Ramos (cell line): ENCODE data around the gene FAM20C.

Experiments
- in situ Hi-C: fragments of 300-500 bp; cut with MboI; formaldehyde crosslinking; loops from one replicate; pipeline ENCODE4 v1.14.3; 2022; ENCODE audit warnings: low sequenced_read_pairs; ENCODE audit not compliant: unreplicated experiment

The FAM20C gene

DNA sequence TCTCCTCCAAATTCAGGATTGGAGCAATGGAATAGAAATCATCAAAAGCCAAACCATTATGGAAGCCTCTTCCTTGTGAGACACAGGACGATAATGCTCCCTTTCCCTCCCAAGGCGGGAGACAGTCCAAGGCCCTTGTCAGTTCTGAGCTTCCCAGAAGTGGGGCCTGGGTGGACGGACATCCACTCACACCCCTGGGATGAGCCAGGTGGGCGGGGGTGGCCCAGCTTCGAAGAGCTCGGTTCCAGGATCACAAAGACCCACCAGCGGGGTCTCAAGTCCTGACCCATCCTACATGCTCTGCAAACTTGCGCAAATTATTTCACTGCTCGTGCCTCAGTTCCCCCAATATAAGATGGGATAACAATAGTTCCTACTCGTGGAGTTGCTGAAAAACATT, 87.5 kb downstream of the FAM20C start:
- in situ Hi-C loops, result no loop called here

GRCh38 chr7:280461-280860, 88.1 kb downstream of the FAM20C start:
- in situ Hi-C loops, result no loop called here

DNA sequence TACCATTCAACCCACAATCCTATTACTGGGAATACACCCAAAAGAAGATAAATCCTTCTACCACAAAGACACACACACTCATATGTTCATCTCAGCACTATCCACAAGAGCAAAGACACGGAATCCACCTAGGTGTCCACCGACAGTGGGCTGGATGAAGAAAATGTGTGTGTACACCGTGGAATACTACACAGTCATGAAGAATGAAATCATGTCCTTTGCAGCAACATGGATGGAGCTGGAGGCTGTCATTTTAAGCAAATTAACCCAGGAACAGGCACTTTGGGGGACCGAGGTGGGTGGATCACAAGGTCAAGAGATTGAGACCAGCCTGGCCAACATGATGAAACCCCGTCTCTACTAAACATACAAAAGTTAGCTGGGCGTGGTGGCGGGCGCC, 89.3 kb downstream of the FAM20C start:
- in situ Hi-C loops, result no loop called here

GRCh38 chr7:282621-283020, 90.2 kb downstream of the FAM20C start:
- in situ Hi-C loops, result no loop called here

DNA sequence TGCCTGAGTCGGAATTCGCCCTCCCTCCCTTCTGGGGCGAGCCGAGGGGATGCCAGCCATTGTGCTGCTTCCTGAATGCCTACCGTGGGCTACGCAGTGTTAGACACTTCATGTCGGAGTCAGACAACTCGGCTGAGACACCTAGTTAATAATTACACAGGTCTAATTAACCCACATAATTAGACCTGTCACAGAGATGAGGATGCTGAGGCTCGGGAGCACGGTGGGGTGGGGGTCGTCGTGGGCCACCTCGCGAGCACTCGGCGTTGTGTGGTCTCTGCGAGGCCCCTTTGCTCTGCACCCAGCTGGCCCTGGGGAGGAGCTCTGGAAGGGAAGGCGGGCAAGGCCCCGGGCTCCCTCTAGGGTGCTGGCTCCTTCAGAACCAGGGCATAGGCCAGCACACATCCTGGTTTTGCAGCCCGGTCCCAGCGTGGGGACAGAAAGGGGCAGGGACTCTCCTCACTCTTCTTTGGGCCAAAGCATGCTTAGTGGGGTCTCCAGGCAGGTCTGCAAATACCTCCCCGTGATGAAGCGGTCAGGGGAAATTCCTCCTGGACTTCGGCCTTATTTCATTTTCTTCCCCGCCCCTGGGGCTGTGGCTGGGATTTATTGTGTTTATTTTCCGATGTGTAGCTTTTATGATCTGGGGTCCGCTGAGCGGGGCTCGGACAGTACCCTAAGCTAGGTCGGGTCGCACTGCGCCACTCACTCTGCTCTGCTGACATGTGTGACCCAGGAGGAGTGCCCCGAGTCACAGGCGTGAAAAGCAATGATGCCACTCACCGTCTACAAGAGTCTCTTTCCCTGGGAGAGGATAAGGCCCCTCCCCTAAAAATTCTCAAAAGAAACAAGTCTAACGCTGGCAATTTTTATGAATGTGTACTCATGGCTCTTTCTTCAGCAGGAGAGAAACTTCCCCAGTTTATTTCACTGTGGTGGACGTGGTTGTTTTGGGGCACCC, 92.7 kb downstream of the FAM20C start:
- in situ Hi-C loops, result no loop called here

- in situ Hi-C loops, result no loop called here
Observed at GRCh38 chr7:285731-286130, 93.4 kb downstream of the FAM20C start.

DNA sequence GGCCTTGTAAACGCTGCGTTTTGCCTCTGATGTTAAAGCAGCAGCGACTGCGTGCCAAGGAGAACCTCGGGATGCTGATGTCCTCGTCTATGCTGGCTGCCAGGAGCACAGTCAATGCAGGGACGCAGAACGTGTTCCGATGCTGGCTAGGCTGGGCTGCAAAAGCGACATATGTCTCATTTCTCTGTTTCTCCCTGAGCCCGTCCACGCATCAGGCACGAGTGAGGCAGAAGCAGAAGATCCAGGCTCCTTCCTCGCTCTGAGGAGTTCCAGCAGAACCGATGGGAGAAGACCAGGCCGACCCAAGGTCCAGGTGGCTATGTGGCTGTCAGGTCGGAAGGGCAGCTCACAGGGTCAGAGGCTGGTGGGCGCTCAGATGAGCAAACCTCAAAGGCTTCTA, 93.9 kb downstream of the FAM20C start:
- in situ Hi-C loops, result no loop called here

- in situ Hi-C loops, result no loop called here
Observed at GRCh38 chr7:288671-289101, 96.3 kb downstream of the FAM20C start.

DNA sequence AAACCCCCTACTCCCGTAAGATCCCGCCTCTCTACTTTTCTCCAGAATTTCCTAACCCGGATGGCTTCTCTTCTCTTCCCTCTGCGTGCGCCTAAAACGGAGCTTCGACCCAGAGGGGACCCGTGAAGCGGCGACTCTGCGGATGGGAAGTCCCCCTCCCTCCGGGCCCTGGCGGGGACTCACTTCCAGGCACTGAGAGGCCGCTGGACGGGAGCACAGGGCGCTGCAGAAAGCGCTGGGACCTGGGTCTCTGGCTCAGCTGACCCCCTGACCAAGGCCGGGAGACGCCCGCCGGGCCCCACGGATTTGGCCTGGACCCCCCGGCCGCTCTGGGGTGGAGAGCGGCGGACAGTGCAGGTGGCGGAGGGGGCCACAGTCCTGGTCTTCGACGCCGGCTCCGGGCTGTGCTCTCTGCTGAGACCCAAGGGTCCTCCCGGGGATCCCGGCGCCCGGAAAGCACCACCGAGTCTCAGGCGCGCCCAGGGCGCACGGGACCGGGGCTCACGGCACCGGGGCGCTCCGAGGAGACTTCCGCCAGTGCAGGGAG, 96.9 kb downstream of the FAM20C start:
- in situ Hi-C loops, result no loop called here

- in situ Hi-C loops, result no loop called here
Observed at GRCh38 chr7:289756-290553, 97.6 kb downstream of the FAM20C start, which contains the start of gene FOXL3. Gene FOXL3 (plus strand): TSS chr7:290170. CDS start chr7:290170, 0 bp downstream.

DNA sequence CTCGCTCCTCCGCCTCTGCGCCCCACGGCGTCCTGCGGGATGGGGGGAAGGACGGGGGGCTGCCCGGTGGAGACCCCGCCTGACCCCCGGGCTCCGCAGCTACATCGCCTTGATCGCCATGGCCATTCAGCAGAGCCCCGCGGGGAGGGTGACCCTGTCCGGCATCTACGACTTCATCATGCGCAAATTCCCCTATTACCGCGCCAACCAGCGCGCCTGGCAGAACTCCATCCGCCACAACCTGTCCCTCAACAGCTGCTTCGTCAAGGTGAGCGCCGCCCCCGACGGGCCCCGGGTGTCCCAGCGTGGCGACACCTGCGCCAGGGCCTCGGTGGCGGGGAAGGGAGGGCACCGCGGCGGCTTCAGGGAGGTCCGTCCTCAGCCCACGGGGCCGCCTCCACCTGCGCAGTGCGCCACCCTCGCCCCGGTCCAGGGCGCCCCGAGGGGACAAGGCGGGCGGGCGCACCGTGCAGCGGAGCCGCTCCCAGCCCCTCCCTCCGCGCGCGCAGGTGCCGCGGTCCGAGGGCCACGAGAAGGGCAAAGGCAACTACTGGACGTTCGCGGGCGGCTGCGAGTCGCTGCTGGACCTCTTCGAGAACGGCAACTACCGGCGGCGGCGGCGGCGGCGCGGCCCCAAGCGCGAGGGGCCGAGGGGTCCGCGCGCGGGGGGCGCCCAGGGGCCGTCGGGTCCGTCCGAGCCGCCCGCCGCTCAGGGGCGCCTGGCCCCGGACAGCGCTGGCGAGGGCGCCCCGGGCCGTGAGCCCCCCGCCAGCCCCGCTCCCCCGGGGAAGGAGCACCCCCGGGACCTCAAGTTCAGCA, 98.4 kb downstream of the FAM20C start:
- in situ Hi-C loops, result no loop called here

GRCh38 chr7:291373-292092, 99.2 kb downstream of the FAM20C start:
- in situ Hi-C loops, result no loop called here

DNA sequence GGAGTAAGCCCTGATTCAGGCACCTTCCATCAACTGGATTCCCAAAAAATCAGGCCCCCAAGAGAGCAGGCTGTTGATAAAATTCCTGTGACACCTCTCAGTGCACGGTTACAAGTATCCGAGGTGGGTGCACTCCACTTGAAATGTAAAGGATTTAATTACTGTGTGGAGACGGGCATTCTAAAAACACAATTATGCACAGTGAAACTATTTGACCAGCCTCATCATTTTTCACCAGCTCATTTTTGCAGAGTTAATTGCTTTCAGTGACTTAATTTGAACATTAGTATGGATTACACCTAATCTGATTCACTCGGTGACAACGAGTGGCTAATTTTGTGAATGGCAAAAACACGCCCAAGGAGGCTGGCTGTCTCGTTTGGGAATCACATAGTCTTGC, 99.9 kb downstream of the FAM20C start:
- in situ Hi-C loops, result no loop called here

- in situ Hi-C loops, result no loop called here
Observed at GRCh38 chr7:292826-293225, 100.5 kb downstream of the FAM20C start.

DNA sequence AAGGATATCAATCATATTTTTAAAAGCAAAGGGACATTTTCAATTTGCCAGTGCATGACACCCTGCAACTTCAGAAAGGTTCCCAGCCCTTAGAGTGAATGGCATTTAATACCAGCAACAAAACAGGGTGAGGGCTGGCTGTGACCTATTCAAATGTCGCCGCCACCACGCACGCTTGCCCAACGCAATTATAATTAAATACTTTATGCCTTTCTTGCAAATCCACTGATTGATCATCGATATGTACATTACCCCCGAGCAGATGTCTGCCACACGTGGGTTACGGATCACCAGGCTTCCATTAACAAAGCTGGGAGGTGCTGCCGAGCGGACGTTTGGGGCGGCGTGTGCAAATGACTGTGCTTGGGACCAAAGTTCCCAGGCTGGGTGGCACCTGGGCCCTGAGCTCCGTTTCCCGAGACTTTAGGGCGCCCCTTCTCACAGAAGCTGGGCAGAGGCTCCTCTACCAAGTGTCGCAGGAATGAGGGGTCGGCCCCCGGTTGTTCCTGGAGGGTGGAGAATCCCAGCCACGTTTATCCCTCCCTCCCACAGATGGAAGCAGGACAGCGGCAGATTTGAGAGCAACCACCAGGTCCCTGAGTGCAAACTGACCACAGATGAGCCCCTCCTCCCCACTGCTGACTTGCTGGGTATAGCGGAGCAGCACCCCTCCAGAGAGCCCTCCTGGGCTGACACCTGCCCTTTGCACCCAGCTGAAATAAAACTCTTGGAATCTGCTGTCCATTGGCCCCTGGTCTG, 101.5 kb downstream of the FAM20C start:
- in situ Hi-C loops, result no loop called here

DNA sequence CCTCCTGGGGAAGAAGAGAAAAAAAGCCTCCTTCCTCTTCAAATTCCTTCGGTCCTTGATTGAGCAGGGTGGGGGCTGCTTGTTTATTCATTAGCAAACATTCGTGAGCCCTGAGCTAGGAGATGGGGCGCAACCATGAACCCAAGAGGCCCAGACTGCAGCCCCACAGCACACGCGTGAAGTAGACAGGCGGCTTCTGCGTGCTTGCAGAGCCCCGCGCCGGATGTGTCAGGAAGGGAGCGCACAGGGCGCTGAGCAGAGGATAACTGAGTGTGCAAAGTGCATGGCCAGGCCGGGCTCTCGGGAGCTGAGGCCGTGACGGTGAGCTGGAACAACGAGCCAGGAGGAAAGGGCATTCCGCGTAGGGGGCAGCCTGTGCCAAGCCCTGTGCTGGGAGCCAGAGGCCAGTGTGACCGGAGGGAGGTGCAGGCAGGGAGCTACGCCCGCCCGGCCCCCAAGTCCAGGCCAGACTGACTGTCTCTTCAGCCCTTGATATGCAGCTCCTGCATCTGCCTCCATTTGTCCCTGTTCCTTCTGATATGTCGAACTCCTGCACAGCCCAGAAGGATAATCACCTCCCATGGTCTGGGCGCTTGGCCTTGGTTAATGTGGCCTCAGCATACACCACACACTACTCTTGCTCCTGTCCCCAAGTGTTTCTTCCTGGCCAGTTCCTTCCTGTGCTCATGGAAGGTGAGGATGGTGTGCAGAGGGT, 102.2 kb downstream of the FAM20C start:
- in situ Hi-C loops, result no loop called here

DNA sequence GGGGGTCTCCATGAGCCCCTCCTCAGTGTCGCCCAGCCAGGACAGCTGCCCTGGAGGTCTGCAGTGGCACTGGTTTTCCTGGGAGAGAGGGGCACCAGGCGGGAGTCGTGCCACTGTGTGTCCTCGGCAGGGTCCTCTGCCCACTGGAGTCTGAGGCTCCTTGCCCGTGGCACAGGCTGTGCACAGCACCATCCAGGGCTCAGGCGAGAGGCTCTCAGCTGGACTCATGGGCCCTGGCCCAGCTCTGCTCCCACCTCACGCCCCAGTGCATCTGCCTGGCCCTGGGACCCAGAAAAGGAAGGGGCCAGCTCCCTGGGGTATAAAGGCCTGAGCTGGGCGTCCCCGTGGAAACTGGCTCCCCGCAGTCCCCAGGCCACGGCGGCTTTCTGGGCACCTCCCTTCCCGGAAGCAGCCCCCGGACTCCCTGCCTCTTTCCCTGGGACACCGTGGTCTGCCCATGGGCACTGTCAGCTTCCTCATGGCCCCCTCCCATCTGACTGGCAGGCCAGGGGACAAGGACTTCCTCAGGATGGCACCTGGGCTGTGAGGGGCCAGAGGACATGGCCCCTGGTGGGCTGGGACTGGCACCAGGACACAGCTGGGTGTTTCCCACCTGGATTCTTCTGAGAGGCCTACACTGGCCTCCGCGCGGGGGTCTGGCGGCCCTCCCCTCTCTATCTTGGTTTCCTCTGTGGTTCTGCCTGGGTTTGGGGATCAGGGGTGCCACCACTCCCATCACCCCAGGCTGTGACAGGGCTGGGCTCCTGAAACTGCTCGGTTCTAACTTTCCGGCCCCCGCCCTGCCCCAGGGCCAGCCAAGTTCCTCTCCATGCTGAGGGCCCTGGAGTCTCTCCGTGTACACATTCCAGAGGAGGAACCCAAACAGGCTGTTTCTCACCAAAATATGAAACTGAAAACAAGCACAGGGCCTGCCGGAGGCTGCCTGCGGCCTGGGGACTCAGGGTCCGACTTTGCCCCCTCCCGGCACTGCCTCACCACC, 103.1 kb downstream of the FAM20C start:
- in situ Hi-C loops, result no loop called here
